ENCODE results near the gene PAN2.
"Not testable (repeated sequence)": the region's sequence is repeated elsewhere in the genome, so short reads cannot be mapped to it uniquely, and the experiment has no call there.

Gene PAN2

DNA sequence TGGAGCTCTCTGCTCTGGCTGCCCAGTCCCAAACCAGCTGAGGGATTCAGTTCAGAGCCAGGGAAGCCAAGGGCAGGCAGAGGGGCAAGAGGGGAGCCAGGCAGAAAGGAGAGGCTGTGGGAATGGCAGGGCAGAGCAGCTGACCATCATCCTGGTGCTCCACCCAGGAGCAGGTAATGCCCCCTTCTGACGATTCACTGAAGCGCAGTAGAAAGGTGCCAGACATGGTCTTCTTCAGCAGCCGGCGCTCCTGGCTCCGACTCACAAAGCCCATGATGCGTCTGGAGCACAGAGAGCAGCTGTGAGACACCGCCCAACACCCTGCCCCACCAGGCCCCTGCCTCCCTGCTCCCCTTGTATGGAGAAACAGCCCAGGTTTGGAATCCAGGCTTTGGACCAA, 12.9 kb upstream of the PAN2 start:
- DNase-seq: no peak

DNA sequence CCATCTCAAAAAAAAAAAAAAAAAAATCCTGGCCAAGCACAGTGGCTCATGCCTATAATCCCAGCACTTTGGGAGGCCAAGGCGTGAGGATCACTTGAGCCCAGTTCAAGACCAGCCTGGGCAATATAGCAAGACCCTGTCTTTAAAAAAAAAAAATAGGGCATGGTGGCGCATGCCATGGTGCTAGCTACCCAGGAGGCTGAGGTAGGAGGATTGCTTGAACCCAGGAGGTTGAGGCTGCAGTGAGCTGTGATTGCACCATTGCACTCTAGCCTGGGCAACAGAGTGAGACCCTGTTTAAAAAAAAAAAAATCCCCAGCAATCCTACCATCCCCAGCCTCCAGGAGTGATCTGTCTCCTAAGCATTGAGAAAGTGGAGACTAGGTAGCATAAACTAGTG, 8.5 kb upstream of the PAN2 start:
- DNase-seq: not testable (repeated sequence)

DNA sequence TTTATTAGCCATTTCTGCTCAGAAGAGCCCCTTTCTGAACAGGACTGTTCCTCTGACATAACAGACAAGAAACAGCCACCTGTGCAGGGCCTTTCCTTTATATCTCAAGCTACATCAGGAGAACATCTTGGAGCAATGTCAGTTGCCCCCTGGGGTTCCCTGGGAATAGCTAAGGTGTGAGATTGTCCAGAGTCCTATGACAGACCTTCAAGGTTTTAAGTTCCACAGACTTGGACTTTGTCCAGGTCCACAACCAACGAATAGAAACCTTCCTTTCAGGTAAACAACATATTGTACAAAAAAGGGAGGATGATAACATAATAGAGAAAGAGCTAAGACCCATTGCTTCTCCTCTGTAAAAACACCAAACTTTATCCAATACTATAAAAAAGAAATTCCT, 7.8 kb upstream of the PAN2 start:
- no peak for DNase-seq

DNA sequence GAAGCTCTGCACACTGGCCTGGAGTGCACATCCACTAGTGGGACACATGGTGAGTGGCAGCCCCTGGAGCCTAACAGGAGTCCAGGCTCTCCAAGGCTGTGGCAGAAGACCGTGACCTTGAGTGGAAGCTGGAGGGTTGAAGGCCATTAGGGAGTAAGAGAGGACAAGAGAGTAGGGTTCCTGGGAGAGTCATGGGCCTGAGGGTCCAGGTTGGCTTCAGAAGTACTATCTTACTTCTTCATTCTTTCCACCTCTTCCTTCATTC, 5.3 kb upstream of the PAN2 start:
- DNase-seq: no peak

DNA sequence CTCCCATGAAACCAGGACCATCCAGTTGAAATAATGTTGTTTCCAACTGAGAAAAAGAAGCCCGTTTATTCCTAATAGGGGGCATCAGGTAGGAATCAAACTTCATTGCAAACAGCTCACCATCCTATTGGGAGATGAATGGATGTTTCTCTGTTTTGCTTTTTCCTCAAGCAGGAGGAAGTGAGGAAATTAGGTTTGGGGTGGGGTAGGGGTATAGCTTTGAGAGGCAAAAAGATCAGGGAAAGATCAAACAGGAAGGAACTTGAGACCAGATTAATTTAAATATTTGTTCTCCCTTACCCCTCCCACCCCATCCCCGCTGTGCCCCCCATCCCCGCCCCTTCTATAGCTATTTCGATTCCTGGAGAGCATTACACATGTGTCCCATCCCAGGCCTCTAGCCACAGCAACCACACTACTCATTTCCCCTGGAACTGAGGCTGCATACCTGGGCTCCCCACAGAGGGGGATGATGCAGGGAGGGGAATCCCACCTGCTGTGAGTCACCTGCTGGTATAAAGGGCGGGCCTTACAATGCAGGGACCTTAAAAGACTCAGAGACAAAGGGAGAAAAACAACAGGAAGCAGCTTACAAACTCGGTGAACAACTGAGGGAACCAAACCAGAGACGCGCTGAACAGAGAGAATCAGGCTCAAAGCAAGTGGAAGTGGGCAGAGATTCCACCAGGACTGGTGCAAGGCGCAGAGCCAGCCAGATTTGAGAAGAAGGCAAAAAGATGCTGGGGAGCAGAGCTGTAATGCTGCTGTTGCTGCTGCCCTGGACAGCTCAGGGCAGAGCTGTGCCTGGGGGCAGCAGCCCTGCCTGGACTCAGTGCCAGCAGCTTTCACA, 4.7 kb upstream of the PAN2 start, which contains the start of gene IL23A:
Gene IL23A, plus strand, starts transcription at position 577 of the 850 bp plus-strand sequence. Its CDS starts 161 bp downstream, at position 738.
- DNase-seq: no peak

DNA sequence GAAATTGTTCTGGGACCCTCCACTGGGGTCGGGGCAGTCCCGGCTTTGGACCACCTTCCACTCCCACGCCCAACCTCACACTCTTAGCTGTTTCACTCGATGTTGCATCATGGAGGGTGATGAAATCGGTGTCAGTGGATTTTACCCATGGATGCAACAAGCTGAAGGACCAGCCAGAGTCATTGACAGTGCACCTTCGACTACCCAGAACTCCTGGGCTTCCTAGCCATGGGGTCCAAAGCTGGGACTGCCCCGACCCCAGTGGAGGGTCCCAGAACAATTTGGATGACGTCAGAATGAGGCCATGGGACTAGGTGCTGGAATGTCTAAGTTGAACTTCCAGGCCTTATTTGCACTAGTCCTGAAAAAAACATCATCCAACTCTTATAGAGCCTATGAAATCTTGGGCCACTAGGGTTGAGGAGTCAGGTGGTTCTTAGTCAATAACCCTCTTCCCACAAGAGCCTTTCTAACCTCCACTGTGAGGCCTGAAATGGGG, 4.0 kb upstream of the PAN2 start:
- DNase-seq: no peak

DNA sequence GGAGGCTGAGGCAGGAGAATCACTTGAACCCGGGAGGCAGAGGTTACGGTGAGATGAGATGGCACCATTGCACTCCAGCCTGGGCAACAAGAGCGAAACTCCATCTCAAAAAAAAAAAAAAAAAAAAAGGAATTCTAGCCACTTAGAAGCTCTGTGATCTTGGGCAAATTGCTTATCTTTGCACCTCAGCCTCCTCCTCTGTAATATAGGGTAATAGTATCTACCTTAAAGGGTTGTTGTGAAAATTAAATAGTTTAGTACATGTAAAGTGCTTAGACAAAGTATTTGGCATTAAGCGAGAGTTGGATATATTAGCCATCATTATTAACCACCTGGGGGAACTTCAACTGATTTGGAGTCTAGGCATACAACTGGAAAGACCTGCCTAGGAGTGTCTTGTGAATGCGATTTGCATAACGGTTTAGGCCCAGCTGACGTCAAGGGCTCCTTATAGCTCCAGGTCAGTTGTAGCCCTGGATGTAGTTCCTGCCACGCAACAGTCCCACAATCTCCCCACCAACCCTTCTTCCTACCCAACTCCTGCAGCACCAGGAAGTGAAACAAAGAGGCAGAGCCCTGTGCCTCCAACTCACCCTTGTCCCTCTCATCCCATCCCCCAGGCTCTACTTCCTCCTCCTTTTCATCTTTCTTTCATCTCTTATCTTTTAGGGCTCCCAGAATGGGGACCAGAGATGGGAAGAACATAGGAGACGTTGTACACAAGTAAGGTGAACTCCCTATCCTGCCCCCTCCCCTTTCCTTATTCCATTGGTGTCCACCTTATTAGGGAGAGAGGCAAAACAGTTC, 2.8 kb upstream of the PAN2 start:
- DNase-seq: no peak

DNA sequence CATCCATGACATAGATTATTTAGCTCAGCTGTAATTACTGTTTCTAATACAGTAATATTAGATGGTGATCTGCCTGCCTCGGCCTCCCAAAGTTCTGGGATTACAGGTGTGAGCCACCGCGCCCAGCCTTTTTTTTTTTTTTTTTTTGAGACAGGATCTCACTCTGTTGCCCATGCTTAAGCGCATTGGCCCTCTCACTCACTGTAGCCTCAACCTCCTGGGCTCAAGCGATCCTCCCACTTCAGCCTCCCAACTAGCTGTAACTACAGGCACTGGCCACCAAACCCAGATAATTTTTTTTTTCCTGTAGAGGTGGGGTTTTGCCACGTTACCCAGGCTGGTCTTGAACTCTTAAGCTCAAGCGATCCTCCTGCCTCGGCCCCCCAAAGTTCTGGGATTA, 1.7 kb upstream of the PAN2 start:
- DNase-seq: not testable (repeated sequence)

DNA sequence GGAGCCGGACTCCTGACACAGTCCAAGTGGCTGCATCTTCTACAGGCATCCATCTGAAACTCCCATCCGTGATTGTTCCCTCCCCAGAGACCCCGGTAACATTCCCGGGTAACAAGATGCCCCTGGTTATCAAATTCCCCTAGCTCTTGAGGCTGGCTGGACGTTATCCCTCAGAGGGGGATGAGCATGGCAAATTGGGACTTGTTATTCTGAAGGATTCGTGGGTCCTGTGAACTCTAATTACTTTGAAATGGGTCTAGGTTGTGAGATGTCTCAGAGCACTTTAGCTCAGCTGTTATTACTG, 642 bp upstream of the PAN2 start:
- no peak for DNase-seq

DNA sequence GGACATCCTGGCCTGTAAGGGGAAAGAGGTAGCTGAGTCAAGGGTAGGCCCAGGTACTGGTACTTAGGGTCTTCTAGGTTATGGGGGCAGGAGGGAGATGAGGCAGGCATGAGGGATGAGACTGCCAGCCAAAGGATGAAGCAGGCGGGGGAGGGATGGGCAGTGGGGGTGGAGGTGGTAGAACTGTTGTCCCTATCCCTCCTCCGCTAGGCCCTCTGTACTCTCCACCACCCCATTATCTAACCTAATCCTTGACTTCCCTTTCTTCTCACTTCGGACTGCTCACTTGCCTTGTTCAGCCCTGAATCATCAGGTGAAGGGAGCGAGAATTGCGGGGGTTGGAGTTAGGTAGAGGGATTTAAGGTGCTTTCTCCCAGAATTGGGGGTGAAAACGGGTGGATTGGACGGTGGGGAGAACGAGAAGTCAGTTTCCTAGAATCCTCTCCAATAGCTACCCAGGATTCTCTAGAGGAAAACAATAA, 562 bp downstream of the PAN2 start:
- no peak for DNase-seq

DNA sequence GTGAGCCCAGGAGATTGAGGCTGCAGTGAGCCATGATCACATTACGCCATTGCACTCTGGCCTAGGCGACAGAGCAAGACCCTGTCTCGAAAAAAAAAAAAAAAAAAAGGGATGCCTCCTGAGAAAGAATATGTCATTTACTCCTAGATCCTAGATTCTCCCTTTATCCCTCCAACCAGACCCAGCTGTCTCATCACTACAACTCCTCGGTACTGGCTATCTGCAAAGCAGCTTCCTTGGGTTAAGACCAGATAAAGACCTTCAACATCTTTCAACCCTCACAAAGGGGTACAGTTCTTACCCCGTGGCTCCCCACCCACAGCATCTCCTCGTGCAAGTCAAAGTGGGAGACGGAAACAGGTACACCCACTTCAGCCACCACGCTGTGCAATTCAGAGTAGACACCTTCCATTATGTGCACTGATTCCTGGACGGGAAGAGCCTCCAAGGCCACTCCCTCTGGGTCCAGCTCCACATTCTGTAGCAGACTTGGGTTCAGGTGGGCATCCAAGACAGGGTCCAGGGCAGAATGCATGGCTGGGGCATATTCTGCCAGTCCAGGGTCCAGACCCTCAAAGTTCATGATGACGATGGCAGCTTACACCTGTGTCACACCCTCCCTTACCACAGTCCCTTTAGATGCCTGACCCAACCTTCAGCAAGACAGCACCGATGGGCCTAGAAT, 1.1 kb downstream of the PAN2 start:
- DNase-seq: no peak

DNA sequence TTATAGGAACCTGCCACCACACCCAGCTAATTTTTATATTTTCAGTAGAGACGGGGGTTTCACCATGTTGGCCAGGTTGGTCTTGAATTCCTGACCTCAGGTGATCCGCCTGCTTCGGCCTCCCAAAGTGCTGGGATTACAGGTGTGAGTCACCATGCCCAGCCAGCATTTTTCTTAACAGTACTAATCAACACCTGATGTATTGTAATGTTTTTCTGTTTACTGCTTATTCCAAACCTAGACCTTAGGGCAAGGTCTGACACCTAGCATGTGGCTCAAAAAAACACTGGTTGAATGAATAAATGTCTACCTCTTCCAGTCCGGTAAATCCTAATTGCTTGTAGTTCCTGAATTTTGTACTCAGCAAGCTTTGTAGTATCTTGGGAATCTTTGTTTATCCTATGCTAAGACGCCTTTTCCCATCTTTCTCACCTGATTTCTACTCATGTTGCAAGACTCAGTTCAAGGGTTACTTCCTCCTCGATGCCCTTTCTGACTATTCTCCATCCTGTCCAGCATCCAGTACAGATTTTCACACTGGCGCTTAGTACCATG, 2.8 kb downstream of the PAN2 start:
- DNase-seq: no peak

DNA sequence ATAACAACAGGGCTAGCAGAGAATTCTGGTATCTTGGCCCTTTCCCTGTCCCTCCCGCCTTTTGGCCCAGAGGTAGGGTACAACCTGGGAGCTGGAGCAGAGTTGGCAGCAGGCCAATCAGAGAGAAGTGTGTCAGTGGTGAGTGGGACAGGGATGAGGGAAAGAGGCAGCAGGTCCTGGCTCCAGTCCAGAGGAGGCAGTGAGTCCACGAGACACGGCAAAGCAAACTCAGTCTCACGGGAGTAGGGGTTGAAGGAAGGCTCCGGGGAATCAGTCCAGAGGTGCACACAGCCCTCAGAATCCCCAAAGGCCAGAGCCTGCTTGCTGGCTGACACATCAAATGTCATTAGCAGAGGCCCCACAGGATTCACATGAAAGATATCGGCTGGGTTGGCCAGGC, 7.3 kb downstream of the PAN2 start:
- no peak for DNase-seq

DNA sequence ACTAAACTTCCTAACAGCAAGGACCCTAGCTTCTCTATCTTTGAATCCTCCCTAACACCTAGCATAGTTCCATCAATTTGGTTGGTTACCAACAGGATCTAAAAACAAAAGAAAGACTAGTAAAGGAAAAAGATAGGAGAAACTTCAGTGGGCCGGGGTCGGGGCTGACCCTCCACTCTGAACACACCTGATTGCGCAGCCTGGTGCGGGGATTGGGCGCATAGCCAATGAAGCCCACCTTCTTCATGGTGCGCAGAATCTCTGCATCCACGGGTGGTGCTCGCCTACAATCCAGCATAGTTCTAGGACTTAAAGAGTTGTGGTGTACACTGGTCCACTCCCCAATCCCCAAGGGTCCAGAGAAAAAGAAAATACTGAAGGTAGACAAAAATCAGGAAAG, 7.7 kb downstream of the PAN2 start:
- no peak for DNase-seq

DNA sequence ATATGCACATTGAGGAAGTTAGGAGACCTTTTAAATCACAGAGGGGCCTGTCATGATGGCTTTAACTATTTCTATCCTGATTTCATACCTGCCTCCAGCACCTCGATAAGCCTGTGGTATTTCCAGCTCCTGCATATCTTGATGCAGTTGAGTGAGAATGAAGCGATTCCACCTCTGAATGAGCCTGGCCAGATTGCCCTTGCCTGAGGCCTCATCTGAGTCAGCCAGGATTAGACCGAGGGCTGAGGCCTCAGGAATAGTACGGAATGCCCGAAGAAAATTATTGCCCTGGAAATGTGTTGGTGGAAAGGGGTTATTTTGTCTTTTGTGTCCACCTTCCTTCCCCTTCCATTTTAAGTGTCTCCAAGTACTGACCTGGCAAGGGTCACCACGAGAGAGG, 9.6 kb downstream of the PAN2 start:
- no peak for DNase-seq

DNA sequence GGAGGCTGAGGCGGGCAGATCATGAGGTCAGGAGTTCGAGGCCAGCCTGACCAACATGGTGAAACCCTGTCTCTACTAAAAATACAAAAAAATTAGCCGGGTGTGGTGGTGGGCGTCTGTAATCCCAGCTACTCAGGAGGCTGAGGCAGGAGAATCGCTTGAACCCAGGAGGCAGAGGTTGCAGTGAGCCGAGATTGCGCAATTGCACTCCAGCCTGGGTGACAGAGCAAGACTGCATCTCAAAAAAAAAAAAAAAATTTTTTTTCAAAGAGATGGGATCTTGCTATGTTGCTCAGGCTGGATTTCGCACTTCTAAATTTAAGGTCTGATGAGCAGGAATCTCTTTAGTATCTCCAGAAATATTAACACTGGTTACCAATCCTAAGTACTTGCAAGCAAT, 12.2 kb downstream of the PAN2 start:
- DNase-seq: not testable (repeated sequence)

DNA sequence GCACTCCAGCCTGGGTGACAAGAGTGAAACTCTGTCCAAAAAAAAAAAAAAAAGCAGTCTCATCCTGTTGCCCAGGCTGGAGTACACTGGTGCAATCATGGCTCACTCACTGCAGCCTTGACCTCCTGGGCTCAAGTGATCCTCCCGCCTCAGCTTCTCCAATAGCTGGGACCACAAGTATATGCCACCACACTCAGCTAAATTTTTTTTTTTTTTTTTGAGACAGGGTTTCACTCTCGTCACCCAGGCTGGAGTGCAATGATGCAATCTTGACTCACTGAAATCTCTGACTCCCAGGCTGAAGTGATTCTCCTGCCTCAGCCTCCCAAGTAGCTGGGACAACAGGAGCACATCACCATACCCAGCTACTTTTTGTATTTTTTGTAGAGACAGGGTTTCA, 12.8 kb downstream of the PAN2 start:
- DNase-seq: no peak

DNA sequence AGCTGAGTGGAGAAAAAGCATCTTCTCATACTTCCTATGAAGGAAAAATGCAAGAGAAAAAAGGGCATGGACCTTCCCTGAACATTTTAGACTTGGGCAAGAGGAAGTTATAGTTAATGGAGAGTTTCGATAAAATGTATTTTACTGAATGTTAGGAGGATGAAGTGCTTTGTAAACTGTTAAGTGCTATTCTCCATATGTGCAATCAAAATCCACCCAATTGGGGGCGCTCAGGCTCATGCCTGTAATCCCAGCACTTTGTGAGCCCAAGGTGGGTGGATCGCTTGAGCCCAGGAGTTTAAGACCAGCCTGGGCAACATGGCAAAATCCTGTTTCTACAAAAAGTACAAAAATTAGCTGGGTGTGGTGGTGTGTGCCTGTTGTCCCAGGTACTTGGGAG, 16.1 kb downstream of the PAN2 start:
- no peak for DNase-seq

DNA sequence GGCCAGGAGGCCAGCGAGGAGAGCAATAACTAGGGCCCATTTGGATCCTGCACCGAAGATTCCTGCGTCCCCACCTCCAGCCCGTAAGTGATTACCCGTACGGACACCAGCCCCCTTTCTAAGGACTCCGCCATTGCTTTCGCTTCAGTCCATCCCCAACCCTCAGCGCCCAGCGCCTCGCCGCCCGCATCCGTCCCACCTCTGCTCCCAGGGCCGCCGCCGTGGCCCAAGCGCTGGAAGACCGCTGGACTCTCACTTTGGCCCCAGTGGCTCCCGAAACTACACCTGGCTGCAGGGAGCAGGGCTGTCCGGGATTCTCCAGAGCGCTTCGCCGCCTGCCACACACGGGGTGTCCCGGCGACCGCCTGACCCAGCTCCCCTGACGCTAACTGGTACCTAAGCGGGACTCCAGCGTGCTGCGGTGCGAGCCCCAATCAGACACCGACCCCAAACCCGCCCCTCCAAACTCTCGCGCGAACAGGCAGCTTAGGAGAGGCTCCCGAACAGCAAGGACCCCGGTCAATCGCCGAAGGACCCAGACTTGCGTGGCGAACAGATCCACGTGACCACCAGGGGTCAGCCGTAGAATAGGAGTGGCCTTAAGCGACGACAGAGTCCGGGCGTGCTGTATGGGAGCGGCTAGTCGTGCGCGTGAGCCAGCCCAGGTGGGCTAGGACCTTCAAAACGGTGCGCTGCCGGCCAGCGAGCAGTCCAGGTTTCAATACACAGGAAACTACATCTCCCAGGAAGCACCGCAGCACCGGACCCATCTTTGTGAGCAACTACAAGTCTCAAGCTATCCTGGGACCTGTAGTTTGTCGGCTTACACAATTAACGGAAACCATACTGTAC, 18.0 kb downstream of the PAN2 start, which contains the start of gene CNPY2:
Gene CNPY2, minus strand, starts transcription at position 367 of the 852 bp plus-strand sequence. CDS start 771 bp downstream, outside the sequence.
- peak; percentile 93 to 99 for DNase-seq

DNA sequence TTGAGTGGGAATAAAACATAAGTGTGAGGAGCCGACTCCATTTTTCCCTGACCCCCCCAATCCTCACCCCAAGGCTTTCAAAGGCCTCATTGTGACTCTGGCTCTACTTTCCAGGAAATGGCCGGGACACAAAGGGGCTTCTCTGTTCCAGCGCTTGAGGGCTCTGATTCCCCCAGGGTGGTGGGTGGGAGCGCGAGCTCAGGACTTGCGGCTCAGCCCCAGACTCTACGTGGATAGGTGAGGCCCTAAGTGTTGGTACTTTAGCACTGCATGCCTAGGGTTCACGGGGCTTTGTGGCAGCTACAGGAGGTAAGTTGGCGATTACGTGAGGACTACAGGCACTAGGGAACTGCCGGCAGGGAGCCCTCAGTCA, 18.6 kb downstream of the PAN2 start:
- no peak for DNase-seq

DNA sequence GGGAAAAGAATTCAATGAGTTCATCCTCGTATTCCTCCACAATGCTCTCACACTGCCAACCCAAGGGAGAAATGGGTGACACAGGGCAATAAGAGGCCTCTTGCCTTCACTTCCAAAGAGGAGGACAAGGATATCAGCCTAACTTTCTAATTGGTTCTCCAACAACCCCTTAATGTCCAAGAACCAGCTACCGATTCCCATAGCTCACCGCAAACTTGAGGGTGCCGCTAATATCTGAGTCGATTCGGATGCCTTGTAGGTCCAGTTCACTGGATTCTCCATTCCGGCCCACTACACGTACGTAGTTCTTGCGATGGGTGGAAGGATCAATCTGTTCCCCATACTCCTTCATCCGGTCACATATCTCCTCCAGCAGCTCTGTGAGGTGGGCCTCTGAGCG, 22.8 kb downstream of the PAN2 start:
- DNase-seq: no peak

DNA sequence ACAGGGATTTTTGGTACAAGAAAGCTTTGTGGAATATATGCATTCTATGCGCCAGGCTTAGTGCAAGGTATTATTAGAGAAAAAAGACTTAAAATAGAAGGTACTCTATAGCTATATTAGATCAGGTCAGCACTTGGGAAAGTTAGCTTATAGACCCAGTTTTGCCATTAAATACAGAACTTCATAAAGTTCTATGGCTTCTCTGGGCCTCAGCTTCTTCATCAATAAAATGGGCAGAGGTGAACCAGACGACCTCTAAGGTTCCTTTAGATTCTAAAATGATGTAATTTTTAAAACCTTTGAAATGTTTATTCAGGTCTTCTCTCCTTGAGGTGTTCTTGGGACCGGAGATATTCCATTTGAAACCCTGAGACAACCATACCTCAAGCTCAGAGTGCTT, 25.1 kb downstream of the PAN2 start:
- DNase-seq: no peak
